Activated CD8-positive, alpha-beta T cell treated with anti-CD3 and anti-CD28 coated beads for 36 hours (primary cell): ENCODE data around the gene GNGT2. TPM values are rescaled to one million over a fixed set of nuclear protein-coding genes. Genes with fewer than 3 reads are reported as not detected.

Experiments
- ATAC-seq: fragments of 200-7000 bp; cut with Tn5 transposase; one replicate; pipeline ENCODE4 v1.10.0; 2021; ENCODE audit warnings: mild to moderate bottlenecking, moderate library complexity
- CTCF ChIA-PET: fragments of 350-600 bp; sonication (Branson Sonifier 250); formaldehyde crosslinking; loops from one replicate; lab custom pipeline; 2021; ENCODE audit warnings: antibody characterized with exemption; lab: Charles Lee
- POLR2A ChIA-PET: fragments of 350-600 bp; sonication (Branson Sonifier 250); formaldehyde crosslinking; loops from one replicate; lab custom pipeline; 2021; ENCODE audit warnings: antibody characterized with exemption; lab: Charles Lee
- DNase-seq: peaks from one replicate; pipeline ENCODE4 v3.0.0-alpha.2; 2020
- H3K27ac Mint-ChIP-seq: one replicate; pipeline ENCODE4 v1.8.0; 2021; ENCODE audit warnings: mild to moderate bottlenecking, mixed read lengths
- H3K27me3 Mint-ChIP-seq: one replicate; pipeline ENCODE4 v1.8.0; 2021; ENCODE audit warnings: mixed read lengths
- H3K36me3 Mint-ChIP-seq: one replicate; pipeline ENCODE4 v1.8.0; 2021; ENCODE audit warnings: low read depth, mixed read lengths
- H3K4me1 Mint-ChIP-seq: one replicate; pipeline ENCODE4 v1.8.0; 2021; ENCODE audit warnings: low read depth, mixed read lengths
- H3K4me3 Mint-ChIP-seq: one replicate; pipeline ENCODE4 v1.8.0; 2021; ENCODE audit warnings: mild to moderate bottlenecking, moderate library complexity, mixed read lengths
- H3K9me3 Mint-ChIP-seq: one replicate; pipeline ENCODE4 v1.8.0; 2021; ENCODE audit warnings: mixed read lengths
- CTCF ChIP-seq: fragments of 200-600 bp; IDR thresholded peaks from one replicate; pipeline ENCODE4 v1.8.0; 2022; ENCODE audit warnings: antibody characterized with exemption, mild to moderate bottlenecking
- intact Hi-C: fragments of 100-400 bp; cut with micrococcal nuclease; formaldehyde crosslinking; loops from one replicate; pipeline ENCODE4 v1.10.0; 2022
- total RNA-seq, 2 experiments: library from RNA; stranded (reverse); gene quantifications; one replicate each; pipeline ENCODE4 v1.2.3, GENCODE V29; 2021

Gene GNGT2
- total RNA-seq, 2 experiments from 2014 or later: 21.7 to 23.9 TPM

GRCh38 chr17:49225554-49226236 is 15.3 kb upstream of the GNGT2 start:
- peaks cover 22% of the 10 kb centered on the region for H3K36me3 Mint-ChIP-seq
- no peaks in the 10 kb centered on the region for H3K9me3 Mint-ChIP-seq

GRCh38 chr17:49224997-49225337 is 14.6 kb upstream of the GNGT2 start:
- Mint-ChIP-seq H3K4me3 (peak overlapping the region; percentile 56), H3K9me3 (no peaks in the 10 kb centered on the region), H3K4me1 (peaks cover 33% of the 10 kb centered on the region), H3K27ac (no peak overlapping the region), H3K36me3 (peaks cover 26% of the 10 kb centered on the region), H3K27me3 (peaks cover 12% of the 10 kb centered on the region)
- ATAC-seq: no peak
- DNase-seq: no peak
- POLR2A ChIA-PET: interaction anchor here (0.6 to 5.9 kb wide), 11 partner anchors 8 to 192 kb away, joined by 3 to 57 read pairs (median 6); partner anchors contain the start of genes ABI3 and GNGT2
- TF ChIP-seq CTCF: no peak
- CTCF ChIA-PET: interaction anchor here (0.9 to 9.1 kb wide), 9 partner anchors 10 to 183 kb away, joined by 3 to 210 read pairs (median 7); partner anchors contain the start of genes ABI3 and GNGT2
- intact Hi-C loops: no loop called here

More at GRCh38 chr17:49225554-49226236, 15.3 kb upstream of the GNGT2 start:
- POLR2A ChIA-PET: interaction anchor here (0.8 to 5.9 kb wide), 12 partner anchors 8 to 98 kb away, joined by 3 to 57 read pairs (median 11); partner anchors contain the start of genes ABI3 and GNGT2
- CTCF ChIA-PET: interaction anchor here (0.8 to 9.1 kb wide), 11 partner anchors 11 to 182 kb away, joined by 3 to 210 read pairs (median 12); no protein-coding TSS in a partner anchor
- intact Hi-C loops: loop anchor here (2.0 kb wide), 1 partner anchor 45 kb away; no protein-coding TSS in a partner anchor
- DNase-seq: no peak
- H3K4me1 Mint-ChIP-seq: peaks cover 29% of the 10 kb centered on the region
- H3K4me3 Mint-ChIP-seq: no peak overlapping the region
- no peak for TF ChIP-seq CTCF
- ATAC-seq: no peak
- peaks cover 12% of the 10 kb centered on the region for H3K27me3 Mint-ChIP-seq
- no peak overlapping the region for H3K27ac Mint-ChIP-seq

- ChIA-PET CTCF (interaction anchor here (0.7 to 9.1 kb wide), 11 partner anchors 9 to 192 kb away, joined by 3 to 210 read pairs (median 4); partner anchors contain the start of genes ABI3 and GNGT2), POLR2A (interaction anchor here (0.6 to 5.9 kb wide), 10 partner anchors 9 to 192 kb away, joined by 3 to 57 read pairs (median 11); partner anchors contain the start of genes ABI3 and GNGT2)
- H3K36me3 Mint-ChIP-seq: peaks cover 30% of the 10 kb centered on the region
- peaks cover 39% of the 10 kb centered on the region for H3K4me1 Mint-ChIP-seq
- H3K27ac Mint-ChIP-seq: no peak overlapping the region
- DNase-seq: peak; percentile 72
- peak overlapping the region; percentile 56 for H3K4me3 Mint-ChIP-seq
- TF ChIP-seq CTCF: no peak
- ATAC-seq: peak; percentile 32
- peaks cover 9% of the 10 kb centered on the region for H3K27me3 Mint-ChIP-seq
- intact Hi-C loops: no loop called here
- no peaks in the 10 kb centered on the region for H3K9me3 Mint-ChIP-seq
Observed at GRCh38 chr17:49224198-49224996, 14.0 kb upstream of the GNGT2 start.

GRCh38 chr17:49223517-49224197 is 13.3 kb upstream of the GNGT2 start:
- DNase-seq (peak; percentile 85), ATAC-seq (peak; percentile 26)
- TF ChIP-seq CTCF: peak; percentile 95
- H3K4me1 Mint-ChIP-seq: peaks cover 46% of the 10 kb centered on the region
- intact Hi-C loops: no loop called here
- no peaks in the 10 kb centered on the region for H3K9me3 Mint-ChIP-seq
- POLR2A ChIA-PET: interaction anchor here (0.7 to 5.9 kb wide), 8 partner anchors 8 to 43 kb away, joined by 4 to 57 read pairs (median 20); partner anchors contain the start of genes ABI3 and GNGT2
- H3K4me3 Mint-ChIP-seq: peak overlapping the region; percentile 56
- CTCF ChIA-PET: interaction anchor here (0.7 to 9.1 kb wide), 13 partner anchors 9 to 191 kb away, joined by 3 to 210 read pairs (median 7); partner anchors contain the start of genes ABI3 and GNGT2
- peaks cover 37% of the 10 kb centered on the region for H3K36me3 Mint-ChIP-seq
- peaks cover 5% of the 10 kb centered on the region for H3K27me3 Mint-ChIP-seq
- peak overlapping the region; percentile 10 for H3K27ac Mint-ChIP-seq
